HG02943 (cell line): ENCODE measurements around the gene TUBB2B.
"Not testable (repeated sequence)": the region's sequence is repeated elsewhere in the genome, so short reads cannot be mapped to it uniquely, and the experiment has no call there.

Experiments
- ATAC-seq: cut with Tn5 transposase; IDR thresholded peaks from one replicate; pipeline ENCODE4 v1.9.1; 2021; ENCODE audit warnings: mild to moderate bottlenecking, low read depth, moderate library complexity; ENCODE audit not compliant: unreplicated experiment

TUBB2B gene

DNA sequence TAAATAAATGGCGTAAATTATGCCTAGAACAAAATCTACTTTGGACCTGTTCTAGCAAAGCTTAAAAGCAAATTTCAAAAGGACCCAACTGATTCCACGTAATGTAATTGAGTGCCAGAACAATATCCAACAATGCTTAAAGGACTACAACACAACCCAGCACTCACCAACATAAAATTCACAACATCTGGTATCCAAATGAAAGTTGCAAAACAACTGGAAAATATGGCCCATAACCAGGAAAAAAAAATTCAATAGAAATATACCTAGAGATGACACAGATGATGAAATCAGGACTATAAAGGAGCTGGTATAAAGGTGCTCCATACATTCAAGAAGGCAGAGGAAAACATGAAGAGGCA lies 14.1 kb downstream of the TUBB2B start:
- no peak for ATAC-seq

DNA sequence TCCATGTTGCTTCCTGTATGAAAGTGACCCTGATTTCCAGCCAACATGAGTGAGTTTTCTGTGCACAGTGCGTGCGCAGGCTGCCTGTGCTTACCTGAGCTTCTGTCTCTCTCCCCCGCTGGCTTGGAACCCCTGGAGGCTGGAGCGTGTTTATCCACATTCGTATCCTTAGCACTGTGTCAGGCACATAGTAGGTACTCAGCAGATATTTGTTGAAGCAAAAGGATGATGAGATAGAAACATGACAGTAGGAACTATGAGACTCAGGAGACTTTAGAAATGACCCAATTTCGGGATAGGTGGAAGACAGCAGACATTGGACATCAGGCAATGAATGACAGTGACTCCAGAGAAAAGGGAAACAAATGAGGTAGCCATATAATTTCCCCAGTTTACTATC lies 15.2 kb downstream of the TUBB2B start:
- ATAC-seq: no peak

GRCh38 chr6:3211681-3212080 lies 15.8 kb downstream of the TUBB2B start:
- no peak for ATAC-seq

GRCh38 chr6:3210024-3210610 lies 17.3 kb downstream of the TUBB2B start:
- ATAC-seq: no peak

DNA sequence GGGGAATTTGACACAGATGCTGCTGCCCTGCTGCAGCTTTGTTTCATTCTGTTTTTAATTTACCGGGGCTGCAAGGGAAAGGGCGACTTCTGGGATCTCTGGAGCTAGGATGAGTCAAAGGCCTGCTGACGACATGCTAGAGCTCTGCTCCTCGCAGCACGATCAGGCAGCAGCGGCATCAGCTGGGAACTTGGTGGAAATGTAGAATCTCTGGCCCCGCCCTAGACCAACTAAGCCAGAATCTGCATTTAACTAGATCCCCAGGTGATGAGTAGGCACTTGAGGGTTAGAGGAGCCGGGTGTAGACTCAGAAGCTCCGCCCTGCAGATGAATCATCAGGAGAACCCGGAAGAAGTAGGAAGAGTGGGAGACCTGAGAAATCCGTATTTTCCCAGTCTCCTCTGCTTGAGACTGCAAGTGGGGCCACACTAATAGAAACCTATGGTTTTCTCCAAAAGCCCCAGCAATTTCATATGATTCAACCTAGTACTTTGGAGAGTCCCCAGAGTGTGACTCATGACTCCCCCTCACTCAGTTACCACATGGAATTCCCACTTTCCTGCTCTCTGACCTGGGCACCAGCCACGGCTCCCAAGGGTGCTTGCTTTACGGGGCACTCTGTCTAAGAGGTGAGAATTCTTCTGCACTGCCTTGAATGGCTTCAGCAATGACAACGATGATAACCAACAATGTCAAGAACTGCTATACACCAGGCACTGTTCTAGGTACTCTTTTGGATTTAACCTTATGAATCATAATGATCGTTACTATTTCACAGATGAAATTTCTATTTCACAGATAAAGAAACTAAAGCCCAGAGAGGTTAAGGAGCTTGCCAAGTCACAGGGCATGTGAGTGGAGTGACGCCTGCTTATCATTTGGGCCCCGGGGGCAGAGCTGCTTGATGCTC lies 18.1 kb downstream of the TUBB2B start:
- no peak for ATAC-seq

DNA sequence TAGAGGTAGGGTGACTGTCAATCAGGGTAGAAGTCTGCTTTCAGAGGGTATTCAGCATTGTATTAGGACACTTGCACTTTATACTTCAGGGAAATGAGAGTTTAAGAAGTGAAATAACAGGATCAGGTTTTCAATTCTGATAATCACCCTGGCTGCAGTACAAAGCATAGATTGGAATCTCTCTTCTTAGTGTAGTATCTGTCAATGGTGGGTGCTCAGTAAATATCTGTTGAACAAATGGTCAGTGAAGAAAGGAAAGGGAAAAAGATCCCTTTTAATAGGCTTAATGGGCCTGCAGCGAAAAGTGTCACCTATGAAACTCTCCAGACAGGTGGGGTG lies 18.7 kb downstream of the TUBB2B start:
- ATAC-seq: no peak

GRCh38 chr6:3208098-3208774 lies 19.2 kb downstream of the TUBB2B start:
- no peak for ATAC-seq

DNA sequence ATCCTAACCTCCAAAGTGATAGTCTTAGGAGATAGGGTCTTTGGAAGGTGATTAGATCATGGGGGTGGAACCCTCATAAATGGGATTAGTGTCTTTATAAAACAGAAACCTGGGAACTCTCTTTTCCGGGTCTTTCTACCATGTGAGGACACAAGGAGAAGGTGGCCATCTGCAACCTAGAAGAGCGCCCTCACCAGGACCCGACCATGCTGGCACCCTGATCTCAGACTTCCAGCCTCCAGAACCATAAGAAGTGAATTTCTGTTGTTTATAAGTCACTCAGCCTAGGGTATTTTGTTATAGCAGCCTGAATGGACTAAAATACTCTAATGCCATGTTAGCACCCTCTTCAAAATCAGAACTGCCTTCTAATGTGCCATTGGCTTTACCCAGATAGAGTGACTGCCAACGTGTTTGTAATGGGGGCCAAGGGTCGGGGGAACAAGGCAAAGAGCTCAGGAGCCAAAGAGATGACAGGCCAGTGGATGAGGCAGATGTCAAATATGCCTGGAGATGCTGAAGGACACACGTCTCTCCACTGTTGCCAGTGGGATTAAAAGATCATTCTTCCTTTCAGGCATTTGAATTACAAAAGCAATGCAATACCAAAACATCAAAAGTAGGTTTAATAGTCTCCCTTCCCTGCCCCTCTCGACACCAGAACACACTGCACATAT lies 21.0 kb downstream of the TUBB2B start:
- no peak for ATAC-seq

- ATAC-seq: no peak
Measured at GRCh38 chr6:3205913-3206312, 21.5 kb downstream of the TUBB2B start.

GRCh38 chr6:3204921-3205320 lies 22.5 kb downstream of the TUBB2B start:
- no peak for ATAC-seq

DNA sequence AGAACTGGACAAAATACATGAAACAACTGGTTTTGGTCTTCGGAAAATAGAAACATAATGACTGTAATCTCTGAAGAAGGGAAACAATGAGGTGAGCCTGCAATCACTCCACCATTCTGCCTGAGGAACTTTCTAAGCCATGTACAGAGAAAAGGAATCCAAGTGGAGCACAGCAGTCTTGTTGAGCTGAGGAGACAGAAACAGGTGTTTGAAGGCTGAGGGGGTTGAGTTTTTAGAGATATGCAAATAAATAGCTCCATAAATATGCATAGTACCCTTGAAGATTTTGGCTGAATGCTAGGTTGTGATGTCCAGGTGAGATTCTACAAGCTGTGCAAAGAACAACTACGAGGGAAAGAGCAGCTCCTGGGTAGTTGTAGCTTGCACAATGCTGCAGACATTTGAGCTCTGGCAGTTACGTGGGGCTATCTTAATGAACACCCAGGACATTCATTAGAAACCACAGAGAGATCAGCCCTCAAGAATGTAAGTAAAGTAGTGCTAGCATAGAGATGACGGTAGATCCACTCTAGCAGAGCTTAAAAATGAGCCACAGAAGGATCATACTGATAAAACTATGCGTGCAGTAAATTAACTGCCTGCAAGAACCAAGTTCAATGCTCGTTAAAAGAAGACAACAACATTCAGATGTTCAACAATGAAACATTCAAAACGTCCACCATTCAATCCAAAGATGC lies 24.3 kb downstream of the TUBB2B start:
- no peak for ATAC-seq

DNA sequence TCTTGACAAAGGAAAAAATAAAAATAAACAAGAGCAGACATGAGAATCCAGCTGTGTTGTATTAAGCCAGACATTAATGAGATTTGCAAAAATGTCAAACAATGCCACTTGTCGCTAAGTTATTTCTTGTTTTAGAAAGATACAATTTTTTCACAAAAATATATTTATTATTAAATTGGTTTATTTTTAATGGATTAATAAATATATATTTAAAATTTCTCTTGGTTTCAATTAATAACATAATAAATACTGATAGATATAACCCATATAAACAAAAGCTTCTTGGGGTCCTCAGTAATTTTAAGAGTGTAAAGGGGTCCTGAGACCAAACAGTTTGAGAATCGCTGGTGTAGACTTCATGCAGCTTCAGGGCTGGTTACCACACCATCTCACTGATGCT lies 26.1 kb downstream of the TUBB2B start:
- ATAC-seq: no peak

DNA sequence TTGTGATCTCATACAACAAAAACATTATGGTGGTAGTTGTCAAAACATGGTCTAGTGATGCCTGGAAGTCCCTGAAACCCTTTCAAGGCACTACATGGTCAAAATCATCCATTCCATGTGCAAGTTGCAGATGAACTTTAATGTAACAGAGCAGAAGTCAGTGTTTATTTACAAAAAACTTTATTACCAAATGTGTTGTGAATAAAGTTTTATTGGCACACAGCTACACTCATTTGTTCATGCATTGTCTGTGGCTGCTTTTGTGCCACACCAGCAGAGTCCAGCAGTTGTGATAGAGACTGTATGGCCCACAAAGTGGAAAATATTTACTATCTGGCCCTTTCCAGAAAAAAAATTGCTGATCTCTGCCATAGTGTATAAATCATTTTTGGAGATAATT lies 26.8 kb downstream of the TUBB2B start:
- no peak for ATAC-seq

GRCh38 chr6:3199382-3199781 lies 28.1 kb downstream of the TUBB2B start:
- ATAC-seq: no peak

DNA sequence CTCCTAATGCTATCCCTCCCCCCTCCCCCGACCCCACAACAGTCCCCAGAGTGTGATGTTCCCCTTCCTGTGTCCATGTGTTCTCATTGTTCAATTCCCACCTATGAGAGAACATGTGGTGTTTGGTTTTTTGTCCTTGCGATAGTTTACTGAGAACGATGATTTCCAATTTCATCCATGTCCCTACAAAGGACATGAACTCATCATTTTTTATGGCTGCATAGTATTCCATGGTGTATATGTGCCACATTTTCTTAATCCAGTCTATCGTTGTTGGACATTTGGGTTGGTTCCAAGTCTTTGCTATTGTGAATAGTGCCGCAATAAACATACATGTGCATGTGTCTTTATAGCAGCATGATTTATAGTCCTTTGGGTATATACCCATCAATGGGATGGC lies 29.7 kb downstream of the TUBB2B start:
- ATAC-seq: not testable (repeated sequence)

DNA sequence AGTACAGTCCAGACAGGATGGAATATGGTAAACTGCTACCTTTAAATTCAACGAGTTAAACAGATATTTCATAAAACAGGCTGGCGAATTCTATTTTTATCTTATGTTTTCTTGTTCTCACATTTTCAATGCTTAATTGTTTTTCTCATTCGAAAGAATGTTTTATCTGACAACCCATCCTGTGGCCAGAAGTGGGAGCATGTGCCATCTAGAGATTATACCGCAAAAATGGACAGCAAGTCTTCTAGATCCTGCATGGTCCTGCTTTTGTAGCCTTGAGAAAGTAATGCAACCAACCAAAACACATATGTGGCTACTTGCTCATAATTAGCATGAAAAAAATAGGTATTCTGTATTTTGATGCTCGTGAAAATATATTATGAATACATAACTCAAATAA lies 30.7 kb downstream of the TUBB2B start:
- ATAC-seq: no peak

GRCh38 chr6:3195695-3196497 lies 31.6 kb downstream of the TUBB2B start:
- ATAC-seq: no peak

- ATAC-seq: no peak
Measured at GRCh38 chr6:3195420-3195694, 32.1 kb downstream of the TUBB2B start.

GRCh38 chr6:3194535-3195419 lies 32.7 kb downstream of the TUBB2B start:
- no peak for ATAC-seq
